Measurements from ENCODE around the gene PRDM1. TPM values are rescaled to one million over a fixed set of nuclear protein-coding genes. Genes with fewer than 3 reads are reported as not detected.

PRDM1 gene
- total RNA-seq, 1 donor, result 2.5 TPM

GRCh38 chr6:106115286-106115685 lies 29.1 kb downstream of the PRDM1 start:
- DNase-seq (ENCODE audit: insufficient read length, low spot score, missing footprints), result no peak
- no peak for TF ChIP-seq CTCF (IDR thresholded peaks at IDR 0.05; ENCODE audit: extremely low read depth, low read depth, low read length)

GRCh38 chr6:106116125-106116832 lies 30.1 kb downstream of the PRDM1 start:
- Histone ChIP-seq H3K4me3 (ENCODE audit: insufficient read depth, low read length) (no peak overlapping the region), H3K4me1 (ENCODE audit: insufficient read depth, low read length) (peaks cover 26% of the 10 kb centered on the region), H3K4me2 (ENCODE audit: insufficient read depth, low read length) (no peak overlapping the region), H3K9me3 (ENCODE audit: low read depth, low read length) (no peaks in the 10 kb centered on the region), H3K36me3 (ENCODE audit: insufficient read depth, low read length) (no peaks in the 10 kb centered on the region), H3K79me2 (ENCODE audit: insufficient read depth, low read length) (no peaks in the 10 kb centered on the region), H3K27me3 (ENCODE audit: insufficient read depth, low read length) (no peaks in the 10 kb centered on the region), H2AFZ (ENCODE audit: low read length) (no peak overlapping the region), H3K27ac (ENCODE audit: low read depth, low read length) (no peak overlapping the region), H4K20me1 (ENCODE audit: insufficient read depth, low read length) (no peaks in the 10 kb centered on the region)
- DNase-seq (ENCODE audit: insufficient read length, low spot score, missing footprints), result no peak
- TF ChIP-seq CTCF (IDR thresholded peaks at IDR 0.05; ENCODE audit: extremely low read depth, low read depth, low read length), result no peak

More at GRCh38 chr6:106115286-106115685, 29.1 kb downstream of the PRDM1 start:
- H3K79me2 ChIP-seq (ENCODE audit: insufficient read depth, low read length), result no peaks in the 10 kb centered on the region
- no peaks in the 10 kb centered on the region for H3K27me3 ChIP-seq (ENCODE audit: insufficient read depth, low read length)
- H3K27ac ChIP-seq (ENCODE audit: low read depth, low read length), result no peak overlapping the region
- H3K36me3 ChIP-seq (ENCODE audit: insufficient read depth, low read length), result no peaks in the 10 kb centered on the region
- no peaks in the 10 kb centered on the region for H3K9me3 ChIP-seq (ENCODE audit: low read depth, low read length)
- no peak overlapping the region for H3K4me3 ChIP-seq (ENCODE audit: insufficient read depth, low read length)
- H4K20me1 ChIP-seq (ENCODE audit: insufficient read depth, low read length), result no peaks in the 10 kb centered on the region
- H3K4me2 ChIP-seq (ENCODE audit: insufficient read depth, low read length), result no peak overlapping the region
- H3K4me1 ChIP-seq (ENCODE audit: insufficient read depth, low read length), result peaks cover 26% of the 10 kb centered on the region
- no peak overlapping the region for H2AFZ ChIP-seq (ENCODE audit: low read length)

- H4K20me1 ChIP-seq (ENCODE audit: insufficient read depth, low read length), result no peaks in the 10 kb centered on the region
- peaks cover 17% of the 10 kb centered on the region for H3K4me1 ChIP-seq (ENCODE audit: insufficient read depth, low read length)
- H3K4me2 ChIP-seq (ENCODE audit: insufficient read depth, low read length), result no peak overlapping the region
- no peak overlapping the region for H2AFZ ChIP-seq (ENCODE audit: low read length)
- H3K27me3 ChIP-seq (ENCODE audit: insufficient read depth, low read length), result no peaks in the 10 kb centered on the region
- no peak overlapping the region for H3K27ac ChIP-seq (ENCODE audit: low read depth, low read length)
- DNase-seq (ENCODE audit: insufficient read length, low spot score, missing footprints), result no peak
- H3K9me3 ChIP-seq (ENCODE audit: low read depth, low read length), result no peaks in the 10 kb centered on the region
- H3K36me3 ChIP-seq (ENCODE audit: insufficient read depth, low read length), result no peaks in the 10 kb centered on the region
- TF ChIP-seq CTCF (IDR thresholded peaks at IDR 0.05; ENCODE audit: extremely low read depth, low read depth, low read length), result no peak
- H3K79me2 ChIP-seq (ENCODE audit: insufficient read depth, low read length), result no peaks in the 10 kb centered on the region
- H3K4me3 ChIP-seq (ENCODE audit: insufficient read depth, low read length), result no peak overlapping the region
Measured at GRCh38 chr6:106117579-106117978, 31.4 kb downstream of the PRDM1 start.

GRCh38 chr6:106118835-106119431 lies 32.8 kb downstream of the PRDM1 start:
- DNase-seq (ENCODE audit: insufficient read length, low spot score, missing footprints), result no peak

More at GRCh38 chr6:106118835-106119431, 32.8 kb downstream of the PRDM1 start:
- Histone ChIP-seq H3K9me3 (ENCODE audit: low read depth, low read length) (no peaks in the 10 kb centered on the region), H3K79me2 (ENCODE audit: insufficient read depth, low read length) (no peaks in the 10 kb centered on the region), H4K20me1 (ENCODE audit: insufficient read depth, low read length) (no peaks in the 10 kb centered on the region), H3K27me3 (ENCODE audit: insufficient read depth, low read length) (no peaks in the 10 kb centered on the region), H3K36me3 (ENCODE audit: insufficient read depth, low read length) (no peaks in the 10 kb centered on the region), H2AFZ (ENCODE audit: low read length) (no peak overlapping the region), H3K4me3 (ENCODE audit: insufficient read depth, low read length) (no peak overlapping the region), H3K4me2 (ENCODE audit: insufficient read depth, low read length) (no peak overlapping the region), H3K27ac (ENCODE audit: low read depth, low read length) (no peak overlapping the region), H3K4me1 (ENCODE audit: insufficient read depth, low read length) (peaks cover 8% of the 10 kb centered on the region)
- no peak for TF ChIP-seq CTCF (IDR thresholded peaks at IDR 0.05; ENCODE audit: extremely low read depth, low read depth, low read length)
